Natural killer cell treated with Interleukin-12 subunit alpha and Interleukin-12 subunit beta and Interleukin-15 and Interleukin-18, amount 100 ng/mL, for 72 hours (primary cell): ENCODE measurements around the gene OR14C36. TPM values are rescaled to one million over a fixed set of nuclear protein-coding genes. Genes with fewer than 3 reads are reported as not detected.
"Not testable (repeated sequence)": the region's sequence is repeated elsewhere in the genome, so short reads cannot be mapped to it uniquely, and the experiment has no call there.

Experiments
- ATAC-seq, 2 donors: fragments of 150-1000 bp; cut with Tn5 transposase in 1 of 2; sonication (Bioruptor Pico), chemical (Tn5 transposase) in 1 of 2; 2 replicates each; pipeline ENCODE4 v1.10.0; 2021
- DNase-seq: peaks from one replicate; pipeline ENCODE4 v3.0.0; 2022; ENCODE audit warnings: low spot score
- H3K27ac Mint-ChIP-seq, 2 donors: 1 replicate in 1 of 2; 2 replicates in 1 of 2; pipeline ENCODE4 v1.8.0; 2022; ENCODE audit warnings: mixed read lengths in 2 of 2, mild to moderate bottlenecking in 1 of 2, moderate library complexity in 1 of 2
- H3K27me3 Mint-ChIP-seq, 2 donors: 1 replicate in 1 of 2; 2 replicates in 1 of 2; pipeline ENCODE4 v1.8.0; 2022; ENCODE audit warnings: mixed read lengths in 2 of 2
- H3K36me3 Mint-ChIP-seq: one replicate; pipeline ENCODE4 v1.8.0; 2022; ENCODE audit warnings: mixed read lengths
- H3K4me1 Mint-ChIP-seq, 2 donors: 1 replicate in 1 of 2; 2 replicates in 1 of 2; pipeline ENCODE4 v1.8.0; 2022; ENCODE audit warnings: low read depth in 2 of 2, mixed read lengths in 2 of 2, mild to moderate bottlenecking in 1 of 2
- H3K4me3 Mint-ChIP-seq: one replicate; pipeline ENCODE4 v1.8.0; 2022; ENCODE audit warnings: mixed read lengths
- H3K9me3 Mint-ChIP-seq: 2 replicates; pipeline ENCODE4 v1.8.0; 2022; ENCODE audit warnings: mixed read lengths
- total RNA-seq, 2 donors: library from RNA; stranded (reverse); gene quantifications; one replicate each; pipeline ENCODE4 v1.2.3, GENCODE V29; 2022

OR14C36 gene
- total RNA-seq, result not detected

GRCh38 chr1:248348475-248348874, at the start of gene OR14C36:
OR14C36 (plus strand) TSS chr1:248348775; CDS start chr1:248348775, 0 bp downstream.
- H3K36me3 Mint-ChIP-seq, result no peaks in the 10 kb centered on the region

GRCh38 chr1:248303324-248303723, 45.3 kb upstream of the OR14C36 start, which contains the start of gene OR2T12:
OR2T12 (minus strand) TSS chr1:248303424; CDS start chr1:248295578, 7,846 bp downstream.
- DNase-seq (no peak), ATAC-seq (no peak)
- H3K27me3 Mint-ChIP-seq, result no peaks in the 10 kb centered on the region
- H3K4me3 Mint-ChIP-seq, result no peak within 1 kb of the TSS
- H3K36me3 Mint-ChIP-seq, result no peaks in the 10 kb centered on the region
- H3K9me3 Mint-ChIP-seq, result no peaks in the 10 kb centered on the region
- no peak within 1 kb of the TSS for H3K27ac Mint-ChIP-seq
- H3K4me1 Mint-ChIP-seq, result no peaks in the 10 kb centered on the region

More at GRCh38 chr1:248348475-248348874, at the start of gene OR14C36:
- ATAC-seq (no peak), DNase-seq (no peak)
- no peak within 1 kb of the TSS for H3K4me3 Mint-ChIP-seq
- no peaks in the 10 kb centered on the region for H3K27me3 Mint-ChIP-seq
- H3K4me1 Mint-ChIP-seq, result no peaks in the 10 kb centered on the region
- H3K9me3 Mint-ChIP-seq, result peaks cover 3% of the 10 kb centered on the region
- no peak within 1 kb of the TSS for H3K27ac Mint-ChIP-seq

- not testable (repeated sequence) for ATAC-seq, H3K27ac Mint-ChIP-seq, DNase-seq, H3K4me1 Mint-ChIP-seq, H3K9me3 Mint-ChIP-seq, H3K36me3 Mint-ChIP-seq, H3K4me3 Mint-ChIP-seq, H3K27me3 Mint-ChIP-seq
These were observed 42.9 kb upstream of the OR14C36 start for GRCh38 chr1:248305672-248306071.

- DNase-seq (no peak), ATAC-seq (no peak)
- H3K27me3 Mint-ChIP-seq, result no peaks in the 10 kb centered on the region
- H3K4me3 Mint-ChIP-seq, result no peak overlapping the region
- H3K27ac Mint-ChIP-seq, result no peak overlapping the region
- no peaks in the 10 kb centered on the region for H3K36me3 Mint-ChIP-seq
- H3K9me3 Mint-ChIP-seq, result no peaks in the 10 kb centered on the region
- H3K4me1 Mint-ChIP-seq, result no peaks in the 10 kb centered on the region
These were observed 42.5 kb upstream of the OR14C36 start for GRCh38 chr1:248306103-248306502.

- not testable (repeated sequence) for H3K27me3 Mint-ChIP-seq, H3K9me3 Mint-ChIP-seq, ATAC-seq, DNase-seq, H3K27ac Mint-ChIP-seq, H3K36me3 Mint-ChIP-seq, H3K4me3 Mint-ChIP-seq, H3K4me1 Mint-ChIP-seq
These were observed 41.8 kb upstream of the OR14C36 start for GRCh38 chr1:248306740-248307139.

- ATAC-seq, result no peak
- DNase-seq, result no peak
These were observed 31.8 kb upstream of the OR14C36 start for GRCh38 chr1:248316796-248317195.

GRCh38 chr1:248324468-248324867, 24.1 kb upstream of the OR14C36 start, which contains the start of gene OR2M7:
OR2M7 (minus strand) TSS chr1:248324568; CDS start chr1:248324568, 0 bp downstream.
- no peaks in the 10 kb centered on the region for H3K4me1 Mint-ChIP-seq
- no peak within 1 kb of the TSS for H3K4me3 Mint-ChIP-seq
- peaks cover 22% of the 10 kb centered on the region for H3K9me3 Mint-ChIP-seq
- H3K27ac Mint-ChIP-seq, result no peak within 1 kb of the TSS
- H3K36me3 Mint-ChIP-seq, result peaks cover 6% of the 10 kb centered on the region
- DNase-seq (no peak), ATAC-seq (no peak)
- H3K27me3 Mint-ChIP-seq, result no peaks in the 10 kb centered on the region

More at GRCh38 chr1:248316796-248317195, 31.8 kb upstream of the OR14C36 start:
- no peak overlapping the region for H3K27ac Mint-ChIP-seq
- H3K9me3 Mint-ChIP-seq, result peaks cover 33% of the 10 kb centered on the region
- peaks cover 17% of the 10 kb centered on the region for H3K36me3 Mint-ChIP-seq
- H3K4me1 Mint-ChIP-seq, result no peaks in the 10 kb centered on the region
- no peak overlapping the region for H3K4me3 Mint-ChIP-seq
- no peaks in the 10 kb centered on the region for H3K27me3 Mint-ChIP-seq

GRCh38 chr1:248343451-248343850, 5.1 kb upstream of the OR14C36 start:
- ATAC-seq (no peak), DNase-seq (no peak)
- no peak overlapping the region for H3K4me3 Mint-ChIP-seq
- no peaks in the 10 kb centered on the region for H3K27me3 Mint-ChIP-seq
- H3K4me1 Mint-ChIP-seq, result no peaks in the 10 kb centered on the region
- H3K27ac Mint-ChIP-seq, result no peak overlapping the region
- H3K36me3 Mint-ChIP-seq, result no peaks in the 10 kb centered on the region
- H3K9me3 Mint-ChIP-seq, result peaks cover 3% of the 10 kb centered on the region

- H3K27ac Mint-ChIP-seq, result no peak overlapping the region
- DNase-seq (no peak), ATAC-seq (no peak)
- no peaks in the 10 kb centered on the region for H3K9me3 Mint-ChIP-seq
- H3K4me1 Mint-ChIP-seq, result no peaks in the 10 kb centered on the region
- no peak overlapping the region for H3K4me3 Mint-ChIP-seq
- H3K36me3 Mint-ChIP-seq, result peaks cover 4% of the 10 kb centered on the region
- peaks cover 0 to 9% of the 10 kb centered on the region in 2 donors for H3K27me3 Mint-ChIP-seq
These were observed 10.8 kb downstream of the OR14C36 start for GRCh38 chr1:248359415-248359814.

- Mint-ChIP-seq H3K4me1 (no peaks in the 10 kb centered on the region), H3K27ac (no peak within 1 kb of the TSS), H3K4me3 (no peak within 1 kb of the TSS), H3K9me3 (no peaks in the 10 kb centered on the region), H3K36me3 (peaks cover 4% of the 10 kb centered on the region), H3K27me3 (peaks cover 0 to 9% of the 10 kb centered on the region in 2 donors)
- ATAC-seq (no peak), DNase-seq (no peak)
These were observed 12.6 kb downstream of the OR14C36 start, which contains the start of gene OR2T4 for GRCh38 chr1:248361121-248361715. OR2T4 (plus strand) TSS chr1:248361665; CDS start chr1:248361665, 0 bp downstream.

- DNase-seq (no peak), ATAC-seq (no peak)
- peaks cover 0 to 9% of the 10 kb centered on the region in 2 donors for H3K27me3 Mint-ChIP-seq
- H3K27ac Mint-ChIP-seq, result no peak overlapping the region
- H3K4me1 Mint-ChIP-seq, result no peaks in the 10 kb centered on the region
- H3K36me3 Mint-ChIP-seq, result peaks cover 4% of the 10 kb centered on the region
- H3K4me3 Mint-ChIP-seq, result no peak overlapping the region
- no peaks in the 10 kb centered on the region for H3K9me3 Mint-ChIP-seq
These were observed 18.0 kb downstream of the OR14C36 start for GRCh38 chr1:248366609-248367008.

GRCh38 chr1:248372394-248372793, 23.8 kb downstream of the OR14C36 start:
- Mint-ChIP-seq H3K4me1 (peaks cover 0 to 8% of the 10 kb centered on the region in 2 donors), H3K36me3 (no peaks in the 10 kb centered on the region), H3K27me3 (no peaks in the 10 kb centered on the region), H3K4me3 (no peak overlapping the region), H3K9me3 (no peaks in the 10 kb centered on the region), H3K27ac (no peak overlapping the region)
- DNase-seq (no peak), ATAC-seq (no peak)

GRCh38 chr1:248373761-248374160, 25.2 kb downstream of the OR14C36 start:
- no peaks in the 10 kb centered on the region for H3K27me3 Mint-ChIP-seq
- DNase-seq (no peak), ATAC-seq (no peak)
- no peaks in the 10 kb centered on the region for H3K9me3 Mint-ChIP-seq
- H3K36me3 Mint-ChIP-seq, result no peaks in the 10 kb centered on the region
- H3K4me3 Mint-ChIP-seq, result no peak overlapping the region
- H3K4me1 Mint-ChIP-seq, result peaks cover 0 to 8% of the 10 kb centered on the region in 2 donors
- H3K27ac Mint-ChIP-seq, result no peak overlapping the region

- H3K27ac Mint-ChIP-seq, result no peak within 1 kb of the TSS
- no peak for ATAC-seq
- H3K4me1 Mint-ChIP-seq, result peaks cover 0 to 8% of the 10 kb centered on the region in 2 donors
- no peak for DNase-seq
- no peaks in the 10 kb centered on the region for H3K36me3 Mint-ChIP-seq
- no peaks in the 10 kb centered on the region for H3K27me3 Mint-ChIP-seq
- H3K4me3 Mint-ChIP-seq, result no peak within 1 kb of the TSS
- no peaks in the 10 kb centered on the region for H3K9me3 Mint-ChIP-seq
These were observed 26.9 kb downstream of the OR14C36 start, which contains the start of gene OR2T6 for GRCh38 chr1:248375446-248375845. OR2T6 (plus strand) TSS chr1:248375746; CDS start chr1:248387609, 11,863 bp downstream.
